Ishikawa (cell line): ENCODE measurements around the gene EPHA3.

Source experiments
- CEBPB ChIP-seq: IDR thresholded peaks from 2 replicates; pipeline ENCODE4 v1.6.1; 2012
- CREB1 ChIP-seq: IDR thresholded peaks from 2 replicates; pipeline ENCODE4 v1.6.1; 2012; ENCODE audit warnings: low read depth
- EGR1 ChIP-seq: IDR thresholded peaks from 2 replicates; pipeline ENCODE4 v1.6.1; 2012
- EP300 ChIP-seq: IDR thresholded peaks from 2 replicates; pipeline ENCODE4 v1.6.1; 2012; ENCODE audit warnings: borderline replicate concordance
- FOXM1 ChIP-seq: IDR thresholded peaks from 2 replicates; pipeline ENCODE4 v1.6.1; 2012; ENCODE audit warnings: low read depth, borderline replicate concordance
- MAX ChIP-seq: IDR thresholded peaks from 2 replicates; pipeline ENCODE4 v1.6.1; 2012
- NFIC ChIP-seq: IDR thresholded peaks from 2 replicates; pipeline ENCODE4 v1.6.1; 2012
- RAD21 ChIP-seq: IDR thresholded peaks from 2 replicates; pipeline ENCODE4 v1.6.1; 2012; ENCODE audit warnings: low read depth
- REST ChIP-seq: IDR thresholded peaks from 2 replicates; pipeline ENCODE4 v1.6.1; 2012; ENCODE audit warnings: low read depth, mild to moderate bottlenecking
- TAF1 ChIP-seq: IDR thresholded peaks from 2 replicates; pipeline ENCODE4 v1.6.1; 2012; ENCODE audit warnings: low read depth, mild to moderate bottlenecking
- TCF12 ChIP-seq: IDR thresholded peaks from 2 replicates; pipeline ENCODE4 v1.6.1; 2012; ENCODE audit warnings: low read depth
- TEAD4 ChIP-seq: IDR thresholded peaks from 2 replicates; pipeline ENCODE4 v1.6.1; 2012
- USF1 ChIP-seq: IDR thresholded peaks from 2 replicates; pipeline ENCODE4 v1.6.1; 2012
- YY1 ChIP-seq: IDR thresholded peaks from 2 replicates; pipeline ENCODE4 v1.6.1; 2012; ENCODE audit warnings: low read depth
- ZBTB7A ChIP-seq: IDR thresholded peaks from 2 replicates; pipeline ENCODE4 v1.6.1; 2012; ENCODE audit warnings: low read depth

EPHA3 gene

GRCh38 chr3:89405176-89405575 lies 297.8 kb downstream of the EPHA3 start:
- TF ChIP-seq TEAD4, result no peak
- no peak for TF ChIP-seq EP300
- TF ChIP-seq TCF12, result no peak
- no peak for TF ChIP-seq FOXM1
- no peak for TF ChIP-seq TAF1
- TF ChIP-seq RAD21, result no peak
- TF ChIP-seq EGR1, result no peak
- TF ChIP-seq CREB1, result no peak
- no peak for TF ChIP-seq REST
- TF ChIP-seq USF1, result no peak

- TF ChIP-seq NFIC (no peak), EP300 (no peak), FOXM1 (no peak), EGR1 (no peak), CEBPB (no peak), TAF1 (no peak), TEAD4 (no peak), REST (no peak), USF1 (no peak), TCF12 (no peak), RAD21 (no peak), CREB1 (no peak), YY1 (no peak), ZBTB7A (no peak), MAX (no peak)
Observed at GRCh38 chr3:89405593-89405992, 298.2 kb downstream of the EPHA3 start.

GRCh38 chr3:89411201-89411600 lies 303.8 kb downstream of the EPHA3 start:
- TF ChIP-seq CREB1 (no peak), FOXM1 (no peak), REST (no peak), NFIC (no peak), YY1 (no peak)

GRCh38 chr3:89414270-89414669 lies 306.8 kb downstream of the EPHA3 start:
- TF ChIP-seq USF1, result no peak
- TF ChIP-seq REST, result no peak
- no peak for TF ChIP-seq EP300
- no peak for TF ChIP-seq MAX
- TF ChIP-seq TEAD4, result no peak
- TF ChIP-seq NFIC, result no peak
- no peak for TF ChIP-seq TCF12
- TF ChIP-seq EGR1, result no peak
- no peak for TF ChIP-seq FOXM1
- no peak for TF ChIP-seq CEBPB
